HepG2 (cell line): ENCODE measurements around the gene ANXA3. TPM values are rescaled to one million over a fixed set of nuclear protein-coding genes. Genes with fewer than 3 reads are reported as not detected.
A peak's percentile ranks its signal among the peaks of the same experiment; 100 is the strongest.

Experiments
- CBX5 ChIP-seq: sonication (generic); formaldehyde crosslinking; IDR thresholded peaks from 2 replicates; pipeline ENCODE4 v1.4.0; 2020; ENCODE audit warnings: missing genetic modification reagents, borderline replicate concordance
- EHMT2 ChIP-seq: fragments of 200-600 bp; sonication (generic); IDR thresholded peaks from 2 replicates; pipeline ENCODE4 v1.7.0; 2017; ENCODE audit warnings: antibody characterized with exemption, low read depth, low read length, borderline replicate concordance
- FIP1L1 ChIP-seq: fragments of 200-400 bp; formaldehyde crosslinking; IDR thresholded peaks from 2 replicates; pipeline ENCODE4 v1.6.1; 2018; ENCODE audit warnings: low read depth, mild to moderate bottlenecking, low read length, moderate library complexity, borderline replicate concordance; ENCODE audit not compliant: insufficient read depth
- FOXO1 ChIP-seq: sonication (generic); formaldehyde crosslinking; IDR thresholded peaks from 2 replicates; pipeline ENCODE4 v1.4.0; 2020; ENCODE audit warnings: missing genetic modification reagents
- FOXP1 ChIP-seq, 2 experiments: fragments of 450-650 bp in 1 of 2; IDR thresholded peaks; 2 replicates each; pipeline ENCODE4 v1.6.1; 2017 to 2018; ENCODE audit warnings: antibody characterized with exemption in 1 of 2
- HNF4A ChIP-seq: sonication (generic); formaldehyde crosslinking; IDR thresholded peaks from 2 replicates; pipeline ENCODE4 v1.4.0; 2020; ENCODE audit warnings: missing genetic modification reagents
- IRF2 ChIP-seq: IDR thresholded peaks from 2 replicates; pipeline ENCODE4 v1.6.1; 2018; ENCODE audit warnings: missing genetic modification reagents, missing compliant biosample characterization
- KMT2B ChIP-seq: IDR thresholded peaks from 2 replicates; pipeline ENCODE4 v1.6.1; 2016; ENCODE audit warnings: missing genetic modification reagents, missing compliant biosample characterization
- MIXL1 ChIP-seq: IDR thresholded peaks from 2 replicates; pipeline ENCODE4 v1.6.1; 2016
- NFATC3 ChIP-seq: sonication (generic); formaldehyde crosslinking; IDR thresholded peaks from 2 replicates; pipeline ENCODE4 v1.5.1; 2020; ENCODE audit warnings: mild to moderate bottlenecking, missing genetic modification reagents
- PAXIP1 ChIP-seq: sonication (generic); formaldehyde crosslinking; conservative IDR thresholded peaks from 2 replicates; pipeline ENCODE4 v1.4.0; 2020; ENCODE audit warnings: mild to moderate bottlenecking, missing genetic modification reagents, moderate library complexity
- SIX4 ChIP-seq: sonication (generic); formaldehyde crosslinking; IDR thresholded peaks from 2 replicates; pipeline ENCODE4 v1.4.0; 2020; ENCODE audit warnings: missing genetic modification reagents
- SKI ChIP-seq: fragments of 450-650 bp; IDR thresholded peaks from one replicate; pipeline ENCODE4 v1.6.1; 2018; ENCODE audit warnings: mild to moderate bottlenecking; ENCODE audit not compliant: partially characterized antibody
- SOX5 ChIP-seq: IDR thresholded peaks from 2 replicates; pipeline ENCODE4 v1.6.1; 2016; ENCODE audit warnings: borderline replicate concordance
- SP1 ChIP-seq, 2 experiments: fragments of 450-650 bp in 1 of 2; sonication (generic) in 1 of 2; formaldehyde crosslinking in 1 of 2; IDR thresholded peaks; 2 replicates each; pipeline versions ENCODE4 v1.4.0 to v1.6.1; 2016 to 2020; ENCODE audit warnings: missing genetic modification reagents in 1 of 2
- SP140L ChIP-seq: sonication (generic); formaldehyde crosslinking; IDR thresholded peaks from 2 replicates; pipeline ENCODE4 v1.4.0; 2020; ENCODE audit warnings: missing genetic modification reagents, borderline replicate concordance
- SRSF4 ChIP-seq: fragments of 200-400 bp; formaldehyde crosslinking; IDR thresholded peaks from one replicate; pipeline ENCODE4 v1.6.1; 2018; ENCODE audit warnings: mild to moderate bottlenecking, low read depth, low read length, moderate library complexity; ENCODE audit not compliant: poor library complexity, severe bottlenecking
- STAT5B ChIP-seq: sonication (generic); formaldehyde crosslinking; IDR thresholded peaks from 2 replicates; pipeline ENCODE4 v1.4.0; 2020; ENCODE audit warnings: missing genetic modification reagents
- ZBTB43 ChIP-seq: sonication (generic); formaldehyde crosslinking; conservative IDR thresholded peaks from 2 replicates; pipeline ENCODE4 v1.4.0; 2020; ENCODE audit warnings: missing genetic modification reagents
- ZMYM4 ChIP-seq: sonication (generic); formaldehyde crosslinking; IDR thresholded peaks from 2 replicates; pipeline ENCODE4 v1.8.1; 2023; ENCODE audit warnings: mild to moderate bottlenecking, missing genetic modification reagents
- ZNF569 ChIP-seq: sonication (generic); formaldehyde crosslinking; IDR thresholded peaks from 2 replicates; pipeline ENCODE4 v1.5.0; 2020; ENCODE audit warnings: mild to moderate bottlenecking, missing genetic modification reagents, moderate library complexity, borderline replicate concordance
- ZNF768 ChIP-seq: sonication (generic); formaldehyde crosslinking; IDR thresholded peaks from 2 replicates; pipeline ENCODE4 v1.4.0; 2020; ENCODE audit warnings: missing genetic modification reagents
- polyA plus RNA-seq, 8 experiments: library from polyadenylated mRNA; depleted of rRNA in 3 of 8; stranded (reverse) in 7 of 8; unstranded in 1 of 8; fragments of >200 nt; fragmentation: Illumina TruSeq in 4 of 8; extraction: Trizol in 4 of 8; gene quantifications; 2 replicates each; pipeline versions ENCODE4 v1.2.1 to v1.2.3, GENCODE V29; 2011 to 2016; ENCODE audit warnings: low read depth in 4 of 8, missing spikeins in 1 of 8, mixed read lengths in 1 of 8; ENCODE audit not compliant: insufficient read depth in 1 of 8
- total RNA-seq, 5 experiments: library from RNA; depleted of rRNA; stranded (reverse); fragments of >200 nt; fragmentation: Illumina TruSeq; extraction: Trizol; gene quantifications; 2 replicates each; pipeline ENCODE4 v1.2.3, GENCODE V29; 2016; ENCODE audit warnings: low read depth in 1 of 5
- TF ChIP-seq, protein P1 (sequence below): IDR thresholded peaks from 2 replicates; pipeline ENCODE4 v1.6.1; 2016; ENCODE audit warnings: missing compliant biosample characterization, missing genetic modification reagents, borderline replicate concordance
- TF ChIP-seq, protein P2 (sequence below): sonication (generic); formaldehyde crosslinking; IDR thresholded peaks from 2 replicates; pipeline ENCODE4 v1.4.0; 2020; ENCODE audit warnings: mild to moderate bottlenecking, missing genetic modification reagents
- TF ChIP-seq, protein P3 (sequence below): sonication (generic); formaldehyde crosslinking; IDR thresholded peaks from 2 replicates; pipeline ENCODE4 v1.4.0; 2020; ENCODE audit warnings: missing genetic modification reagents

Gene ANXA3
- total and polyA plus RNA-seq, 2 of the 13 experiments (the other 11 are each of a cell fraction or from before 2014, with no cell fraction given): 6.5 to 6.9 TPM

GRCh38 chr4:78513411-78513975, 38.1 kb upstream of the ANXA3 start (continued):
- no peak for TF ChIP-seq STAT5B (CRISPR knock-in tag)
- no peak for TF ChIP-seq CBX5
- TF ChIP-seq FOXO1 (CRISPR knock-in tag): peak; percentile 35; the same call in 1 of the 2 replicates
- peak; percentile 93 for TF ChIP-seq PAXIP1 (CRISPR knock-in tag)
- no peak for TF ChIP-seq SP1 (IDR thresholded peaks at IDR 0.05)
- TF ChIP-seq SP1 (CRISPR knock-in tag; IDR thresholded peaks at IDR 0.05): no peak
- TF ChIP-seq EHMT2: peak; percentile 81; the same call in 1 of the 2 replicates
- TF ChIP-seq MIXL1 (CRISPR knock-in tag): no peak
- no peak for TF ChIP-seq KMT2B (CRISPR knock-in tag)
- TF ChIP-seq HNF4A (CRISPR knock-in tag): peak; percentile 85
- TF ChIP-seq SIX4 (CRISPR knock-in tag): no peak
- TF ChIP-seq NFATC3 (CRISPR knock-in tag): no peak
- TF ChIP-seq IRF2 (CRISPR knock-in tag): no peak; the same call in 1 of the 2 replicates
- peak; percentile 77 for TF ChIP-seq ZMYM4
- TF ChIP-seq FOXP1 (IDR thresholded peaks at IDR 0.05): no peak
- TF ChIP-seq FOXP1 (CRISPR knock-in tag; IDR thresholded peaks at IDR 0.05): peak; percentile 63; the same call in 1 of the 2 replicates
- no peak for TF ChIP-seq FIP1L1
- no peak for TF ChIP-seq ZNF768
- peak; percentile 33 for TF ChIP-seq SKI
- TF ChIP-seq ZNF569 (CRISPR knock-in tag): no peak
- TF ChIP-seq SOX5: peak; percentile 86
- TF ChIP-seq SRSF4: no peak
- no peak for TF ChIP-seq SP140L (CRISPR knock-in tag)
- TF ChIP-seq, protein P1, sequence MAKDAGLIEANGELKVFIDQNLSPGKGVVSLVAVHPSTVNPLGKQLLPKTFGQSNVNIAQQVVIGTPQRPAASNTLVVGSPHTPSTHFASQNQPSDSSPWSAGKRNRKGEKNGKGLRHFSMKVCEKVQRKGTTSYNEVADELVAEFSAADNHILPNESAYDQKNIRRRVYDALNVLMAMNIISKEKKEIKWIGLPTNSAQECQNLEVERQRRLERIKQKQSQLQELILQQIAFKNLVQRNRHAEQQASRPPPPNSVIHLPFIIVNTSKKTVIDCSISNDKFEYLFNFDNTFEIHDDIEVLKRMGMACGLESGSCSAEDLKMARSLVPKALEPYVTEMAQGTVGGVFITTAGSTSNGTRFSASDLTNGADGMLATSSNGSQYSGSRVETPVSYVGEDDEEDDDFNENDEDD (CRISPR knock-in tag): no peak
- TF ChIP-seq, protein P2, sequence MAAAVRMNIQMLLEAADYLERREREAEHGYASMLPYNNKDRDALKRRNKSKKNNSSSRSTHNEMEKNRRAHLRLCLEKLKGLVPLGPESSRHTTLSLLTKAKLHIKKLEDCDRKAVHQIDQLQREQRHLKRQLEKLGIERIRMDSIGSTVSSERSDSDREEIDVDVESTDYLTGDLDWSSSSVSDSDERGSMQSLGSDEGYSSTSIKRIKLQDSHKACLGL: no peak
- TF ChIP-seq, protein P3, sequence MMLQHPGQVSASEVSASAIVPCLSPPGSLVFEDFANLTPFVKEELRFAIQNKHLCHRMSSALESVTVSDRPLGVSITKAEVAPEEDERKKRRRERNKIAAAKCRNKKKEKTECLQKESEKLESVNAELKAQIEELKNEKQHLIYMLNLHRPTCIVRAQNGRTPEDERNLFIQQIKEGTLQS (CRISPR knock-in tag): no peak
- TF ChIP-seq ZBTB43 (CRISPR knock-in tag): no peak; the same call in 1 of the 2 replicates
